ENCODE measurements around the gene TLR6. TPM values are rescaled to one million over a fixed set of nuclear protein-coding genes. Genes with fewer than 3 reads are reported as not detected.
A peak's percentile ranks its signal among the peaks of the same experiment; 100 is the strongest.

TLR6 gene
- polyA plus RNA-seq, 2 donors: 0.20 to 0.21 TPM

GRCh38 chr4:38802561-38803355, 53.9 kb downstream of the TLR6 start:
- Histone ChIP-seq H3K27me3 (ENCODE audit: control insufficient read depth in 1 of 2, insufficient read depth in 2 of 2, low read length in 2 of 2) (no peaks in the 10 kb centered on the region), H3K4me3 (ENCODE audit: low read depth in 1 of 2, low read length in 2 of 2) (no peak overlapping the region), H3K36me3 (ENCODE audit: control insufficient read depth in 2 of 2, insufficient read depth in 2 of 2, low read length in 1 of 2) (peaks cover 0 to 9% of the 10 kb centered on the region in 2 donors), H3K4me1 (ENCODE audit: control insufficient read depth in 2 of 2, insufficient read depth in 2 of 2, low read length in 1 of 2) (no peaks in the 10 kb centered on the region), H3K9me3 (ENCODE audit: control insufficient read depth in 2 of 2, insufficient read depth in 1 of 2, low read depth in 1 of 2, low read length in 1 of 2) (peaks cover 0 to 2% of the 10 kb centered on the region in 2 donors), H3K27ac (ENCODE audit: low read depth in 2 of 2, low read length in 1 of 2) (no peak overlapping the region)
- 94 to 95% methylated on average over 15 of the region's 15 CpGs for WGBS, 2 donors

DNA sequence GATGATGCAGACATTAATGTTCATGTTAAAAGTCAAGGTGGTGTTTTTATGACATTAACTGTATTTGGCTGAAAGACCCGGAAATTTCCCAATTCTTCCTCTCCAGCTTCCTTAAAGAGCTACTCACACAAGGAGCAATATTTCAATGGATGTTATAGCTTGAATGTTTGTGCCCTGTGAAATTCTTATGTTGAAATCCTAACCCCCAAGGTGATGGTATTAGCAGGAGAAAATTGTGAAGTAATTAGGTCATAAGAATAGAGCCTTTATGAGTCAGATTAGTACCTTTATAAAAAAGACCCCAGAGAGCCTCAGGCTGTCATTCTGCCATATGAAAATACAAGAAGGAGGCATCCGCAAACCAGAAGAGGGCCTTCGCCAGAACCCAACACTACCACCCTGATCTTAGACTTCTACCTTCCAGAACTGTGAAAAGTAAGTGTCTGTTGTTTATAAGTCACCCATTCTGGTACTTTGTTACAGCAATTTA, 55.6 kb downstream of the TLR6 start:
- no peak overlapping the region for H3K27ac ChIP-seq (ENCODE audit: low read depth in 2 of 2, low read length in 1 of 2)
- no peak overlapping the region for H3K4me3 ChIP-seq (ENCODE audit: low read depth in 1 of 2, low read length in 2 of 2)
- 91 to 99% methylated on average over 3 of the region's 3 CpGs for WGBS, 2 donors
- no peaks in the 10 kb centered on the region for H3K27me3 ChIP-seq (ENCODE audit: control insufficient read depth in 1 of 2, insufficient read depth in 2 of 2, low read length in 2 of 2)
- H3K9me3 ChIP-seq (ENCODE audit: control insufficient read depth in 2 of 2, insufficient read depth in 1 of 2, low read depth in 1 of 2, low read length in 1 of 2): peaks cover 0 to 2% of the 10 kb centered on the region in 2 donors
- H3K4me1 ChIP-seq (ENCODE audit: control insufficient read depth in 2 of 2, insufficient read depth in 2 of 2, low read length in 1 of 2): no peaks in the 10 kb centered on the region
- peaks cover 0 to 9% of the 10 kb centered on the region in 2 donors for H3K36me3 ChIP-seq (ENCODE audit: control insufficient read depth in 2 of 2, insufficient read depth in 2 of 2, low read length in 1 of 2)

GRCh38 chr4:38800366-38800765, 56.3 kb downstream of the TLR6 start:
- H3K36me3 ChIP-seq (ENCODE audit: control insufficient read depth in 2 of 2, insufficient read depth in 2 of 2, low read length in 1 of 2): peaks cover 0 to 9% of the 10 kb centered on the region in 2 donors
- H3K27ac ChIP-seq (ENCODE audit: low read depth in 2 of 2, low read length in 1 of 2): no peak overlapping the region
- H3K4me1 ChIP-seq (ENCODE audit: control insufficient read depth in 2 of 2, insufficient read depth in 2 of 2, low read length in 1 of 2): no peaks in the 10 kb centered on the region
- H3K9me3 ChIP-seq (ENCODE audit: control insufficient read depth in 2 of 2, insufficient read depth in 1 of 2, low read depth in 1 of 2, low read length in 1 of 2): peaks cover 0 to 2% of the 10 kb centered on the region in 2 donors
- peak overlapping the region in 1 of 2 donors; percentile 4 for H3K4me3 ChIP-seq (ENCODE audit: low read depth in 1 of 2, low read length in 2 of 2)
- no peaks in the 10 kb centered on the region for H3K27me3 ChIP-seq (ENCODE audit: control insufficient read depth in 1 of 2, insufficient read depth in 2 of 2, low read length in 2 of 2)
- WGBS, 2 donors: 94 to 95% methylated on average over 2 of the region's 2 CpGs

DNA sequence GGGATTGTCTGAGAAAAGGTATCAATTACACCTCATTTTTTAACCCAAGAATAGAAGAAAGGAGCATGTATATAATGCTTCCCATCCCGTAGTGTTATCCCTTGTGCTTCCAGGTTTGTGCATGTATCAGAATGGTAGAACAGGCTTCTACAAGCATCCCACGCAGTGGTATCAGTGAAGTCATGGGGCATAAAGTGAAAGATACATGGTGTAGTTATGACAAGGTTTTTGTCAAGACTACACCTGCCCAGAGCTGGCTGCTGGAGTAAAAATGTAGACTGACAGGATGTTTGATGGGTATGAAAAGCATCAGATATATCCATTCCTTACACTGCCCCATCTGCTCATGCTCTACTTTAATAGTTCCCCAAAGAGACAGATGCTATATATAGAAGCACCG, 61.5 kb downstream of the TLR6 start:
- no peak overlapping the region for H3K4me3 ChIP-seq (ENCODE audit: low read depth in 1 of 2, low read length in 2 of 2)
- H3K27me3 ChIP-seq (ENCODE audit: control insufficient read depth in 1 of 2, insufficient read depth in 2 of 2, low read length in 2 of 2): no peaks in the 10 kb centered on the region
- H3K27ac ChIP-seq (ENCODE audit: low read depth in 2 of 2, low read length in 1 of 2): no peak overlapping the region
- no peaks in the 10 kb centered on the region for H3K4me1 ChIP-seq (ENCODE audit: control insufficient read depth in 2 of 2, insufficient read depth in 2 of 2, low read length in 1 of 2)
- H3K36me3 ChIP-seq (ENCODE audit: control insufficient read depth in 2 of 2, insufficient read depth in 2 of 2, low read length in 1 of 2): peaks cover 0 to 4% of the 10 kb centered on the region in 2 donors
- 63 to 71% methylated on average over 3 of the region's 3 CpGs for WGBS, 2 donors
- H3K9me3 ChIP-seq (ENCODE audit: control insufficient read depth in 2 of 2, insufficient read depth in 1 of 2, low read depth in 1 of 2, low read length in 1 of 2): peaks cover 0 to 2% of the 10 kb centered on the region in 2 donors

GRCh38 chr4:38794051-38794450, 62.6 kb downstream of the TLR6 start:
- Histone ChIP-seq H3K4me3 (ENCODE audit: low read depth in 1 of 2, low read length in 2 of 2) (no peak overlapping the region), H3K4me1 (ENCODE audit: control insufficient read depth in 2 of 2, insufficient read depth in 2 of 2, low read length in 1 of 2) (no peaks in the 10 kb centered on the region), H3K9me3 (ENCODE audit: control insufficient read depth in 2 of 2, insufficient read depth in 1 of 2, low read depth in 1 of 2, low read length in 1 of 2) (no peaks in the 10 kb centered on the region), H3K27me3 (ENCODE audit: control insufficient read depth in 1 of 2, insufficient read depth in 2 of 2, low read length in 2 of 2) (no peaks in the 10 kb centered on the region), H3K27ac (ENCODE audit: low read depth in 2 of 2, low read length in 1 of 2) (no peak overlapping the region), H3K36me3 (ENCODE audit: control insufficient read depth in 2 of 2, insufficient read depth in 2 of 2, low read length in 1 of 2) (peaks cover 0 to 2% of the 10 kb centered on the region in 2 donors)
- 76 to 82% methylated on average over 2 of the region's 2 CpGs for WGBS, 2 donors

- no peak overlapping the region for H3K4me3 ChIP-seq (ENCODE audit: low read depth in 1 of 2, low read length in 2 of 2)
- WGBS, 2 donors: 71 to 75% methylated on average over 2 of the region's 2 CpGs
These were observed 65.6 kb downstream of the TLR6 start for GRCh38 chr4:38791010-38791409.

GRCh38 chr4:38788317-38788716, 68.3 kb downstream of the TLR6 start:
- Histone ChIP-seq H3K27ac (ENCODE audit: low read depth in 2 of 2, low read length in 1 of 2) (no peak overlapping the region), H3K36me3 (ENCODE audit: control insufficient read depth in 2 of 2, insufficient read depth in 2 of 2, low read length in 1 of 2) (no peaks in the 10 kb centered on the region), H3K4me3 (ENCODE audit: low read depth in 1 of 2, low read length in 2 of 2) (no peak overlapping the region), H3K27me3 (ENCODE audit: control insufficient read depth in 1 of 2, insufficient read depth in 2 of 2, low read length in 2 of 2) (no peaks in the 10 kb centered on the region), H3K9me3 (ENCODE audit: control insufficient read depth in 2 of 2, insufficient read depth in 1 of 2, low read depth in 1 of 2, low read length in 1 of 2) (no peaks in the 10 kb centered on the region), H3K4me1 (ENCODE audit: control insufficient read depth in 2 of 2, insufficient read depth in 2 of 2, low read length in 1 of 2) (no peaks in the 10 kb centered on the region)
- 17 to 37% methylated on average over 1 of the region's 1 CpG for WGBS, 2 donors

More at GRCh38 chr4:38791010-38791409, 65.6 kb downstream of the TLR6 start:
- Histone ChIP-seq H3K27ac (ENCODE audit: low read depth in 2 of 2, low read length in 1 of 2) (no peak overlapping the region), H3K9me3 (ENCODE audit: control insufficient read depth in 2 of 2, insufficient read depth in 1 of 2, low read depth in 1 of 2, low read length in 1 of 2) (no peaks in the 10 kb centered on the region), H3K27me3 (ENCODE audit: control insufficient read depth in 1 of 2, insufficient read depth in 2 of 2, low read length in 2 of 2) (no peaks in the 10 kb centered on the region), H3K4me1 (ENCODE audit: control insufficient read depth in 2 of 2, insufficient read depth in 2 of 2, low read length in 1 of 2) (no peaks in the 10 kb centered on the region), H3K36me3 (ENCODE audit: control insufficient read depth in 2 of 2, insufficient read depth in 2 of 2, low read length in 1 of 2) (no peaks in the 10 kb centered on the region)

GRCh38 chr4:38787693-38788092, 68.9 kb downstream of the TLR6 start:
- H3K4me3 ChIP-seq (ENCODE audit: low read depth in 1 of 2, low read length in 2 of 2): no peak overlapping the region
- H3K36me3 ChIP-seq (ENCODE audit: control insufficient read depth in 2 of 2, insufficient read depth in 2 of 2, low read length in 1 of 2): no peaks in the 10 kb centered on the region
- H3K9me3 ChIP-seq (ENCODE audit: control insufficient read depth in 2 of 2, insufficient read depth in 1 of 2, low read depth in 1 of 2, low read length in 1 of 2): no peaks in the 10 kb centered on the region
- no peaks in the 10 kb centered on the region for H3K27me3 ChIP-seq (ENCODE audit: control insufficient read depth in 1 of 2, insufficient read depth in 2 of 2, low read length in 2 of 2)
- no peaks in the 10 kb centered on the region for H3K4me1 ChIP-seq (ENCODE audit: control insufficient read depth in 2 of 2, insufficient read depth in 2 of 2, low read length in 1 of 2)
- 70 to 78% methylated on average over 4 of the region's 4 CpGs for WGBS, 2 donors
- no peak overlapping the region for H3K27ac ChIP-seq (ENCODE audit: low read depth in 2 of 2, low read length in 1 of 2)

GRCh38 chr4:38785901-38786402, 70.7 kb downstream of the TLR6 start:
- Histone ChIP-seq H3K4me3 (ENCODE audit: low read depth in 1 of 2, low read length in 2 of 2) (no peak overlapping the region), H3K27ac (ENCODE audit: low read depth in 2 of 2, low read length in 1 of 2) (no peak overlapping the region), H3K27me3 (ENCODE audit: control insufficient read depth in 1 of 2, insufficient read depth in 2 of 2, low read length in 2 of 2) (no peaks in the 10 kb centered on the region), H3K9me3 (ENCODE audit: control insufficient read depth in 2 of 2, insufficient read depth in 1 of 2, low read depth in 1 of 2, low read length in 1 of 2) (no peaks in the 10 kb centered on the region), H3K4me1 (ENCODE audit: control insufficient read depth in 2 of 2, insufficient read depth in 2 of 2, low read length in 1 of 2) (no peaks in the 10 kb centered on the region), H3K36me3 (ENCODE audit: control insufficient read depth in 2 of 2, insufficient read depth in 2 of 2, low read length in 1 of 2) (no peaks in the 10 kb centered on the region)
- WGBS, 2 donors: 89 to 91% methylated on average over 8 of the region's 8 CpGs
